ENCODE data around the gene TMED10. TPM values are rescaled to one million over a fixed set of nuclear protein-coding genes. Genes with fewer than 3 reads are reported as not detected.

Gene TMED10
- total RNA-seq, 2 donors from 2014 or later = 150 to 243 TPM

DNA sequence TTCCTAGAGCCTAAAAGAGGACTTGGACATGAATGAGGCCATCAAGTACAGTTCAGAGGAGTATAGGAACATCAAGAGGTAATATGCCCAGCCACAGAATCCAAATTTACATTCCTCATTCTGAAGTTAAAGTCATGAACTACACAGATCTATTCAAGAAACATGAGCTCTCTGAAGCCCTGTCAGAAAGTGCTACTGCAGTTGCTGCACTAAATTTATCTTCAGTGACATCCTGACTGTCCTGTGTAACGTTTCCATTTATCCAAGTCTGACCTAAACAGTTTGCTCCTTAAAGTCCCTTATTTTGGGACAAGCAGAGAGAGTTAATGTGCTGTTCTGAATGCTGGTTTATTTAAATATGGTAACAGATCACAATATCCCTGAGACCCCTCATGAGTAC, 77.7 kb downstream of the TMED10 start:
- no peaks in the 10 kb centered on the region for H3K9me3 ChIP-seq
- peaks cover 0 to 33% of the 10 kb centered on the region in 2 donors for H3K36me3 ChIP-seq (replicated peaks in 1 of 2; ENCODE audit: insufficient read depth in 1 of 2, low read depth in 2 of 2)
- TF ChIP-seq, protein P1, sequence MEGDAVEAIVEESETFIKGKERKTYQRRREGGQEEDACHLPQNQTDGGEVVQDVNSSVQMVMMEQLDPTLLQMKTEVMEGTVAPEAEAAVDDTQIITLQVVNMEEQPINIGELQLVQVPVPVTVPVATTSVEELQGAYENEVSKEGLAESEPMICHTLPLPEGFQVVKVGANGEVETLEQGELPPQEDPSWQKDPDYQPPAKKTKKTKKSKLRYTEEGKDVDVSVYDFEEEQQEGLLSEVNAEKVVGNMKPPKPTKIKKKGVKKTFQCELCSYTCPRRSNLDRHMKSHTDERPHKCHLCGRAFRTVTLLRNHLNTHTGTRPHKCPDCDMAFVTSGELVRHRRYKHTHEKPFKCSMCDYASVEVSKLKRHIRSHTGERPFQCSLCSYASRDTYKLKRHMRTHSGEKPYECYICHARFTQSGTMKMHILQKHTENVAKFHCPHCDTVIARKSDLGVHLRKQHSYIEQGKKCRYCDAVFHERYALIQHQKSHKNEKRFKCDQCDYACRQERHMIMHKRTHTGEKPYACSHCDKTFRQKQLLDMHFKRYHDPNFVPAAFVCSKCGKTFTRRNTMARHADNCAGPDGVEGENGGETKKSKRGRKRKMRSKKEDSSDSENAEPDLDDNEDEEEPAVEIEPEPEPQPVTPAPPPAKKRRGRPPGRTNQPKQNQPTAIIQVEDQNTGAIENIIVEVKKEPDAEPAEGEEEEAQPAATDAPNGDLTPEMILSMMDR (IDR thresholded peaks at IDR 0.05) = no peak
- no peak for TF ChIP-seq POLR2A (IDR thresholded peaks at IDR 0.05)
- no peaks in the 10 kb centered on the region for H3K4me1 ChIP-seq
- DNase-seq = no peak
- intact Hi-C loops (cut with DNase I) = no loop called here
- H3K27me3 ChIP-seq = no peaks in the 10 kb centered on the region
- H3K4me3 ChIP-seq = no peak overlapping the region
- WGBS, 2 donors = 58 to 60% methylated on average over 1 of the region's 1 CpG
- ATAC-seq = no peak
- no peak overlapping the region for H3K27ac ChIP-seq

DNA sequence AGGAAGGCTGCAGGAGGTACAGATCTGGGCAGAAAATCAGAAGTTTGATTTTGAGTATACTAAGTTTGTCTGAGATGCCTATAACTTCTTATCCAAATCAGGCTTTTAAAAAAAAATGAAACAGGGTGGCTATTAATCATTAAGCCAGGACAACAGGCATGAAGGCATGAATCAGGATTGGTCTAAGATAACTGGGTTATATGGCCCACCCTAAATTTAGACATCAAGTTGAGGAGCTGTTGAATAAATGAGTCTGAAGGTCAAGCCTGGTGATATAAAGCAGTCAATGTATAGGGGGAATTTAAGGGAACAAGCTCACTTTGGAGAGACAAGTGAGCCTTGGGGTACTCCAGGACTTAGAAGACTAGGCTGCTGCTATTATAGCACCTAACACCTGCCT, 78.2 kb downstream of the TMED10 start:
- no peaks in the 10 kb centered on the region for H3K9me3 ChIP-seq

GRCh38 chr14:75096959-75097358, 79.5 kb downstream of the TMED10 start:
- Histone ChIP-seq H3K4me1 (no peaks in the 10 kb centered on the region), H3K9me3 (no peaks in the 10 kb centered on the region), H3K4me3 (no peak overlapping the region), H3K27me3 (no peaks in the 10 kb centered on the region), H3K36me3 (replicated peaks in 1 of 2; ENCODE audit: insufficient read depth in 1 of 2, low read depth in 2 of 2) (peaks cover 0 to 32% of the 10 kb centered on the region in 2 donors), H3K27ac (no peak overlapping the region)
- WGBS, 2 donors = 84 to 85% methylated on average over 6 of the region's 6 CpGs
- TF ChIP-seq POLR2A (IDR thresholded peaks at IDR 0.05) = no peak
- TF ChIP-seq, protein P1 (IDR thresholded peaks at IDR 0.05) = no peak
- ATAC-seq = no peak
- intact Hi-C loops (cut with DNase I) = no loop called here
- no peak for DNase-seq

More for the DNA sequence above, 78.2 kb downstream of the TMED10 start:
- intact Hi-C loops (cut with DNase I) = no loop called here
- Histone ChIP-seq H3K27me3 (no peaks in the 10 kb centered on the region), H3K4me3 (no peak overlapping the region), H3K4me1 (no peaks in the 10 kb centered on the region), H3K27ac (no peak overlapping the region), H3K36me3 (replicated peaks in 1 of 2; ENCODE audit: insufficient read depth in 1 of 2, low read depth in 2 of 2) (peaks cover 0 to 30% of the 10 kb centered on the region in 2 donors)
- ATAC-seq = no peak
- no peak for DNase-seq
- TF ChIP-seq POLR2A (IDR thresholded peaks at IDR 0.05) = no peak
- TF ChIP-seq, protein P1 (IDR thresholded peaks at IDR 0.05) = no peak

GRCh38 chr14:75095690-75096089, 80.7 kb downstream of the TMED10 start:
- TF ChIP-seq, protein P1 (IDR thresholded peaks at IDR 0.05) = no peak
- ATAC-seq = no peak
- H3K9me3 ChIP-seq = no peaks in the 10 kb centered on the region
- H3K4me1 ChIP-seq = no peaks in the 10 kb centered on the region
- peaks cover 0 to 26% of the 10 kb centered on the region in 2 donors for H3K36me3 ChIP-seq (replicated peaks in 1 of 2; ENCODE audit: insufficient read depth in 1 of 2, low read depth in 2 of 2)
- no peak for DNase-seq
- intact Hi-C loops (cut with DNase I) = no loop called here
- H3K4me3 ChIP-seq = no peak overlapping the region
- H3K27me3 ChIP-seq = no peaks in the 10 kb centered on the region
- 79 to 86% methylated on average over 4 of the region's 4 CpGs for WGBS, 2 donors
- no peak overlapping the region for H3K27ac ChIP-seq

DNA sequence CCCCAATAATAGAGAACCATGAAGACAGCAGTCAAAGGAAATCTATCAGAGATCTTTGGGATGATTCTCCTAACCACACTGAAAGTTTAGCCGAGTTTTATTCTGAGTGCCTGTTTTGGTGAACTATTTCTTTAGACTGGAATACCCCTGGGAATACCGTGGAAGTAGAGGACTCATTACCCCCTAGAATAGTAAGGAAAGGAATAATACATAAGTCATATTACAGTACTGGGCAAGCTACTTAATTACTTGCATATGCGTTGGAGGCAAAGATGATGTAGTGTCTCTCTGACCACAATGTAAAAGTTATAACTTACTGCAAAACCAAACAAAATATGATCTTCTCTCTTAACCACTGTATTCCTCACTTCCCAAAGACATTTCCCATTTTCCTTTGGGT, 81.5 kb downstream of the TMED10 start:
- DNase-seq = no peak
- no peak for ATAC-seq
- Histone ChIP-seq H3K27ac (no peak overlapping the region), H3K4me3 (no peak overlapping the region), H3K27me3 (no peaks in the 10 kb centered on the region), H3K4me1 (no peaks in the 10 kb centered on the region), H3K9me3 (no peaks in the 10 kb centered on the region), H3K36me3 (replicated peaks in 1 of 2; ENCODE audit: insufficient read depth in 1 of 2, low read depth in 2 of 2) (peaks cover 0 to 30% of the 10 kb centered on the region in 2 donors)
- WGBS, 2 donors = 94 to 95% methylated on average over 3 of the region's 3 CpGs
- TF ChIP-seq POLR2A (IDR thresholded peaks at IDR 0.05) = no peak
- TF ChIP-seq, protein P1 (IDR thresholded peaks at IDR 0.05) = no peak
- intact Hi-C loops (cut with DNase I) = no loop called here
